22Rv1 (cell line): ENCODE data around the gene ACTL8.

Experiments used
- CTCF ChIP-seq: fragments of 450-650 bp; IDR thresholded peaks from 2 replicates; pipeline ENCODE4 v1.5.1; 2017; ENCODE audit warnings: mild to moderate bottlenecking
- ZFX ChIP-seq: fragments of 450-650 bp; IDR thresholded peaks from 2 replicates; pipeline ENCODE4 v1.6.1; 2017; ENCODE audit warnings: antibody characterized with exemption, borderline replicate concordance

GRCh38 chr1:17728123-17728712, 26.9 kb upstream of the ACTL8 start:
- TF ChIP-seq CTCF (no peak), ZFX (no peak)
